Measurements from ENCODE around the gene CFAP221.

DNA sequence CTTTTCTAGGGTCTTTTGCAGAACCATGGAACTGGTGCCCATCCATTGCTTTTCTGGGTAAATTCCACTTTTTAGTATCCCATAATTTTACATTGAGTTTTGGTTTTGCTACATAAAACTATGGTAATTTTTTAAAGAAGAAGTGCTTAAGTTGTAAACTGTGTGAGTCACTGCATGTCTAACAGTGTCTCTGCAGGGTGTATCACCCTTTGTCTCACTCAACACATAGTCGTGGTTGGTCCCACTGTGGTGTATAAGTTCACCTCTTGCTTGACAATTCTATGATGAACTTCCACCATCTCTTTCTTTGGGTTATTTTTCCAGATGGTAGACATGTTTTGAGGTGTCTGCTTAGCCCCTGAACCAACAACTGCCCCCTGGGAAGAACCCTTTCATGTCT, 30.4 kb upstream of the CFAP221 start:
- TF ChIP-seq POLR2AphosphoS5 (IDR thresholded peaks at IDR 0.05) = no peak
- TF ChIP-seq, protein P1, sequence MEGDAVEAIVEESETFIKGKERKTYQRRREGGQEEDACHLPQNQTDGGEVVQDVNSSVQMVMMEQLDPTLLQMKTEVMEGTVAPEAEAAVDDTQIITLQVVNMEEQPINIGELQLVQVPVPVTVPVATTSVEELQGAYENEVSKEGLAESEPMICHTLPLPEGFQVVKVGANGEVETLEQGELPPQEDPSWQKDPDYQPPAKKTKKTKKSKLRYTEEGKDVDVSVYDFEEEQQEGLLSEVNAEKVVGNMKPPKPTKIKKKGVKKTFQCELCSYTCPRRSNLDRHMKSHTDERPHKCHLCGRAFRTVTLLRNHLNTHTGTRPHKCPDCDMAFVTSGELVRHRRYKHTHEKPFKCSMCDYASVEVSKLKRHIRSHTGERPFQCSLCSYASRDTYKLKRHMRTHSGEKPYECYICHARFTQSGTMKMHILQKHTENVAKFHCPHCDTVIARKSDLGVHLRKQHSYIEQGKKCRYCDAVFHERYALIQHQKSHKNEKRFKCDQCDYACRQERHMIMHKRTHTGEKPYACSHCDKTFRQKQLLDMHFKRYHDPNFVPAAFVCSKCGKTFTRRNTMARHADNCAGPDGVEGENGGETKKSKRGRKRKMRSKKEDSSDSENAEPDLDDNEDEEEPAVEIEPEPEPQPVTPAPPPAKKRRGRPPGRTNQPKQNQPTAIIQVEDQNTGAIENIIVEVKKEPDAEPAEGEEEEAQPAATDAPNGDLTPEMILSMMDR (IDR thresholded peaks at IDR 0.05) = no peak

Measured in gastroesophageal sphincter (tissue), 3 donors.